GM21717 (cell line): Measurements from ENCODE around the gene MIPEP.
A peak's percentile ranks its signal among the peaks of the same experiment; 100 is the strongest.

Source experiments
- ATAC-seq: cut with Tn5 transposase; IDR thresholded peaks from one replicate; pipeline ENCODE4 v1.9.1; 2021; ENCODE audit warnings: mild to moderate bottlenecking, moderate library complexity; ENCODE audit not compliant: unreplicated experiment

Gene MIPEP

DNA sequence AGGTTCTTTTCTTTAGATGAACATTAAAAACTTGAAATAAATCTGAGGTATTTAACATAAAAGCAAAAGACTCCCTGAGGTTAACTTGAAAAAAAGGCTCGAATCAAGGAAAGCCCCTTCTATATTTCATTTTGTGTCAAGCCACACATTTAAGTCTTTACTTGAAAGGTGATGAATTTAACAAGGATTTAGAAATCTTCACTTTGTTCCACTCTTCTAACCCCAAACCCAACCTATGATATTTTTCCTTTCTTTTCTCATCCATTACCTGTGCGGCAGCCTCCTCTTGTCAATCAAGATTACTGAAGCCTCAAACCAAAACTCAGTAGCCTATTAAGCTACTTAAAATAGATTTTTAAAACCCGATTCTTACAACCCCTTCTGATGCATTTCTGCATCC, 33.8 kb downstream of the MIPEP start:
- no peak for ATAC-seq

DNA sequence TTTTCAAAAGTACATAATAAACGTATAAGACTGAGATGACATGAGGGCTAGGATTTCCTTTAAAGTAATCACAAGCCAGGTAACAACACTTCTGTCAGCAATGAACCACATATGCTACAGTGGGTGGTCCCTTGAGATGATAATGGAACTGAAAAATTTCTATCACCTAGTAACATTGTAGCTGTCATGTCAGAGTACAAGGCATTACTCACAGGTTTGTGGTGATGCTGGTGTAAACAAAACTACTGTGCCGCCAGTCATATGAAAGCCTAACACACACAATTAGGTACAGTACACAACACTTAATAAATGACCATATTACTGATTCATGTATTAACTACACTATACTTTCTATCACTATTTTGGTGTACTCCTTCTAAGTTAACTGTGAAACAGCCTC, 36.8 kb downstream of the MIPEP start:
- no peak for ATAC-seq

DNA sequence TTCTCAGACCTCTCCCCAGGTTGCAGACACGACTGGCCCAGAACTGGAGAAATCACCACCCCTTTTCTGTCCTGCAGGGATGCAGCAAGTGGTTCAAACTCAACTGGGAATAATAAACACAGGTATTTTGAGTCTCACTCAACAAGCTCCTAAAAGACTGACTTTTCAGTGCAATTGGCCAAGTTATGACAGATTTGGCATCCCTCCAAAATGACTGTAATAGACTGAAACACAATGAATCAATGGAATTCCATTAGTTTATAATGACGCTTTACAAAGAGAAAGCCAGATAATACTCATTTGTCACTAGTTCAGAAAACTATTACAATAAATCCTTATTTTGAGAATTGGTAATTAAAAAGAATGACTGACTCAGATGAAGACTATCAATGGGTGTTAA, 38.1 kb downstream of the MIPEP start:
- ATAC-seq: no peak

DNA sequence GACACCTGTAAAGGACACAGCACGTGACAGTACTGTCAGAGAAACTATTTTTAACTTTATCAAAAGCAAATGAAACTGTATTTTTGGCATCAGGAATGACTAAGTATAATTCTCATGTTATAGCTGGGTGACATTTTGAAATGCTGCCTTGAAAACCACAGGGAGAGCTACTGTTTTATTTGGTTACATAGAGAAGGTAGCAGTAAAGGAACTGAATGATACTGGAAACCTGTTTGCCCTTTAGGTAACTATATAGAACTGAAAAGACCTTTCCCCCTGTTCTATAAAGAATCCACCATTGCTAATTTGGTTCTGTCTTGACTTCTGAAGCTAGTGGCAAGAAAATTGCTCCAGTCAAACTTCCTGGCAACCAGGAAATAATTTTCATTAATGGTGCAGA, 39.1 kb downstream of the MIPEP start:
- ATAC-seq: no peak

DNA sequence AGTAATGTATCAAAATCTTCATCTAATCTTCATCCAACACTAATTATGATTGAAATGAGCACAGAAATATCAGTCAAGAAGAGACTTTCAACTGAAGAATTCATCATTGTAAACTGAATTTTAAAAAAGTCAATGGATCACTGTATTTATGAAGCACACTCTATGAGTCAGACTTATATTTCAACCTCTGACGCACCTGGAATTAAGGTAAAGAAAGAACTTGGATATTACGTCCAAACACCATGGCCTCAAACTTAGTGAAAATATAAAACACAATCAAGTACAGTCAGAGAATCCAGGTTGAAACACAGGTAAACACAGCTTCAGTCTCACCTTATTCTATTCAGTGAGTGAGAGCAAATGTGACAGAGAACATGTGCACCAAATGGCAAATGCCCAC, 39.5 kb downstream of the MIPEP start:
- ATAC-seq: no peak

DNA sequence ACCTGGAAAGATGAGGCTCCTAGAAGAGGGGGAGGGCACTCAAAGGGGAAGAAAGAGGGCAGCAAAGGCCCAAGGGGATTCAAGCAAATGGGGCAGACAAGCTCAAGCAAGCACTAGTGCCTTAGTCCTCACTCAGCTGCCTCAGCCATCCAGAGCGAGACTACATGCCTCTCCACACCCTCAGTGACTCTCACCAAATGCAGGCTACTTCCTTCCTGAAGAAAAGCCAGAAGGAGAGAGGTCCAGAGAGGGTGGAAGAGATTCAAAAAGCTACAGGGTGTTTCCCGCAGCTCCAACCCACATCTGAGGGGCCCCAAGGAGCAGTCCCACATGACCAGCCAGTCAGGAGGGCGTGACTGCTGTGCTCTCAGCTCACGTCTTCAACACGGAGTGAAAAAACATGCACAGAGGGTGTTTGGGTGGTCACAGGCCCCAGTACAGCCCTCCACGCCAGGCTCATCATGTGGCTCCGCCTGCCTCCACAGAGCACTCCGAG, 40.5 kb downstream of the MIPEP start:
- no peak for ATAC-seq

DNA sequence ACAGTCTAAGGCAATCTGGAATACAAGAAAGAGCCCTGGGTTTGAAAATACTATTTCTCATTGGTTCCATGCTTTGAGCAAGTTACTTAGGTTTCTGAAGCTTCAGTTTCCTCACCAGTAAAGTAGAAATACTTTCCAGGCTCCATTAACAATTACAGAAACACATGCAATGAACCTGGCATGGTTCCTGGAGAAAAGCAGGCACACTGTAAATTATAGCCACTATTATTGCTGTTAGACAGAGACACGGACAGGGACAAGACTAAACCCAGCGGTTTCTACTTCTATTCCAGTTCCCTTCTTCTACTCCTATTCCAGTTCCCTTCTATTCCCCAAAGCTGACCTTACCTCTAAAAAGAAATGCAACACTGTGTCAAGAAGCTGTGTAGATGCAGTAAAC, 41.2 kb downstream of the MIPEP start:
- ATAC-seq: no peak

DNA sequence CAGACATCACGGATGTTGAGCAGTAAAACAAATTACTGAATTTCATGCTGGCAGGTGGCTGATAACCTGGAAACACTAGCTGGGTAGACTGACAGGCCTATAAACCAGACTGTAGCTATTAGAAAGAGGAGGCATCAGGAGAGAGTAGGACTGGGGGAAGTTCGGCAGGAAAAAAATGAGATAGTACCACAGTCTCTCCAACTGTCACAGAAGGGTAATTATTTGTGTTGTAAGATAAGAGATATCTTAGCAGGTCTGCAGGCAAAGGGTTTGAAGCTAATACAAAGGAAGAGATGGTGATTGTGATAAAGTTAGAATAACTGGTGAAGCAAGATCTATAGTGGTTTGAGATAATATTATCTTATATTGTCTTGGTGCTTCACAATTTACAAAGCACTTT, 41.7 kb downstream of the MIPEP start:
- ATAC-seq: no peak

DNA sequence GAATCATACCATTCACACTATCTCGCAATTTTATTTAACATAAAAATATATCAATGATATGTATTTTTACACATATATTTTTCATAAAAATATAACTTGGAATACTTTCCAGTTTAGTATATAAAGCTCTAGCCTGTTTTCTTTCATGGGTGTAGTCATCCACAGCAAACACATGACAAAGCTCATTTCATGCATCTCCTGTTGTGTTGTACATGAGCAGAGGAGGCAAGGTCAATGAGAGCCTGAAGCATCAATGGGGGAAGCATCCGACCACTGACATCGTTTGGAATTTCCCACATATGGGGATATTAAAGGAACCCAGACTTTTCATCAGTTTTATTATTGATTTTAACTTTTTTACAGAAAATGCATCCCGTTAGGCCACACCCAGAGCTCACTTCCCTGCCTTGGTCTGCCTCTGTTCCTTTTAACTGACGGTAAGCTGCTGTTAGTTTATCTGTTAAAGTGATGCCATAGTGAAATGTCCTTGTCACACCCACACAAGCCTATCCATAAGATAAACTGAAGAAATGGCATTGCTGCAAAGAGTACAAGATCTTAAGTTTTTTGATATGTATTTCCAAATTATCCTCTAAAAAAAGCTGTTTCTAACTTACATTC, 44.0 kb downstream of the MIPEP start:
- peak; percentile 31 for ATAC-seq

DNA sequence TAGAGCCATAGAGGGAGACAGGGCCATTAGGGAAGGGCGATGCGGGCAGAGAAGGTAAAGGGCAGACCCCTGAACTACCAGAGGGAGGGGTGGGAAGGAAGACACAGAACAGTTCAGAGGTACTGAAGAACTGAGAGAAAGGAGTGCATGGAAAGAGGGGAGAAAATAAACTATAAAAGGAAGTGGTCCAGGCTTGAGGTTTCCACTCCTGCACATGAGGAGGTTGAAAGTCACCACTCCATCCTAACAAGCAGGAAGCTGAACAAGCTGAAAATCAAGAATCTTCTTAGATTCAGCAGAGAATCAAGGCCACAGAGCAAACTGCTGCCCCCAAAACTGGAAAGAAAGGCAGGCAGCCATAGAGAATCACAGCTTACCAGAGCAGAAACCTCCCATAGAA, 45.1 kb downstream of the MIPEP start:
- no peak for ATAC-seq

DNA sequence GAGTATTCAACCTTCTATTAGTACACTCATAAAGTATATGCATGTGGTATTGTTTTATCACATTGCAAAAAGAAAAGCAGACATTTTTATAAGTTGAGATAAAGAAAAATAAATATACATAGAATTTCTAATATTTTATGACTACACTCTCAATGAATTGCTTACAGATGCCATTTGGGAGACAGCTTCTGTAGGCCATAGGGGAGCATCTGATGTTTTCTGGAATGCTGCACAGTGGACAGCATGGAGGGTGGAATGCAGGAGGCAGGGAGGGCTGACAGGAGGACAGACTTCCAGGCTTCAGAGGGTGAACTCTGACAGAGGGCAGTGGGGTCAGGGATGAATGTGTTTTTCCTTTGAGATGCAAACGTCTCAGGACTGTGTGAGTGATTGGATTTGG, 45.8 kb downstream of the MIPEP start:
- ATAC-seq: no peak

DNA sequence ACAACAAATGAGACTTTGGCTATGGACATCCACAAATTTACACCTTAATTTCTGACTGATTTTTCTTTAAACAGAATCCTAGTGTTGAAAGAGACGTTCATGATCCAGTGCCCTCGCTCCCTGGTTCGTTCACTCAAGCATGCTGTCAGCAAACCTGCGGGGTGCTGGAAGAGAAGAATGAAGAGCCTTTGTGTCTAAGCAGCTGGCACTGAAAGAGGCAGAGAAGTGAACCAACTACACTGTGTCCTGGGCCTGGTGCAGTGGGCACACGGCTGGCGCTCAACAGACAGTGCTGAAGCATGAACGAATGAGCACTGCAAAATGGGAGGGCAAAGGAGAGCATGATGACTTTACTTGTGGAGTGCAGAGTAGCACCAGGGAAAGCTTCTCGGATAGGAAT, 46.8 kb downstream of the MIPEP start:
- ATAC-seq: no peak

DNA sequence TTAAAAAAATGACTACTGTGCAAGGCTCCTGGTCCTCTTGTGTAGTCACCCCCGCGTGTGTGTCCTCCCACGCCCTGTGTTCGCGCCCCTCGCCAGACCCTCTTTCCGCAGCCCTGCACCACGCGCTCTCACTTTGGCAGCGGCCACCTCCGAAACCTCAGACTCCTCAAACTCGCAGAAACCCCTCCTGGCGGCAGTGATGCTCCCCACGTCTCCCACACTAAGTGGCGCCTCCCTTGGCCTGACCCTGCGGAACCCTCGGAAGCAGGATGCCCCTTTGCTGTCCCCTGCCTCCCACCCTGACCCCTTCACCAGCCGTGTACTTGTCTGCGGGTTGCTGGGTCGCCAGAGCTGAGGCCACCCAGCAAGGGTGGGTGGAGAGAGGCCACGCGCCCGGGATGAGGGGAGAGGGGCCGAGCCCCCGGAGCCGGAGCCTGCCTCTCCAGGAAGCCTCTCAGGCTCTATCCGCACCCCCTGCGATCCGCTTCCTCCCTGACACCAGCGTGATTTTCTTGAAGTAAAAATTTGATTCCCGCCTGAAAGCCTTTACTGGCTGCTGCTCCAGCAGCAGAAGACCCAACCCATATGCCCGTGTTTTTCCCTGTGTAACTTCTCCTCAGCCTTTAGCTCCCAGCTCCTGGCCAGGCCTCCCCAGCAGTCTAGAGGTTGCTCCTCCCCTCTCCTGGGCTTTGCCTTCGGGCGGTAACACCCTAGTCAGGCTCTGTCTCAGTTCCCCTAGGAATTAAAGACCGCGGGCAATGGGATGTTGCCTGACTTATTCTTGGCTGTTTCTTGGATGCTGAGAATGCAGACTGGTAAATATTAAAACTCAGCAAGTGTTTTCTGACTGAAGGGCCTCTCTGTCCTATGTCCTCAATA, 55.2 kb downstream of the MIPEP start:
- no peak for ATAC-seq

DNA sequence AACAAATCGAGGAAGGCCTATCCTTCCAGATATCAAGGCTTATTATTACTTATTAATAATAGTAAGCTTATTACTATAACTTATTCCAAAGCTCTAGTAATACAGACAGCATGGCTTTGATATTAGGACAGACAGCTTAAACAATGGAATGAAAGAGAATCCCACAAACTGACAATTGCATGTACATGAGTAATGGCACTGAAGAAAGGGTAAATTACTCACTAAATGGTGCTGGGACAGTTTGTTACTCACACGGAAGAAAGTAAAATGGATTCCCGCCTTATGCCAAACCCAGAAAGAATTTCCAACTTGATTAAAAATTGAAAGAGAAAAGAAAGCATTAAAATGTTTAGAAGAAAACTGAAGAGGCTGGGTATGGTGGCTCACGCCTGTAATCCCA, 60.3 kb downstream of the MIPEP start:
- no peak for ATAC-seq

DNA sequence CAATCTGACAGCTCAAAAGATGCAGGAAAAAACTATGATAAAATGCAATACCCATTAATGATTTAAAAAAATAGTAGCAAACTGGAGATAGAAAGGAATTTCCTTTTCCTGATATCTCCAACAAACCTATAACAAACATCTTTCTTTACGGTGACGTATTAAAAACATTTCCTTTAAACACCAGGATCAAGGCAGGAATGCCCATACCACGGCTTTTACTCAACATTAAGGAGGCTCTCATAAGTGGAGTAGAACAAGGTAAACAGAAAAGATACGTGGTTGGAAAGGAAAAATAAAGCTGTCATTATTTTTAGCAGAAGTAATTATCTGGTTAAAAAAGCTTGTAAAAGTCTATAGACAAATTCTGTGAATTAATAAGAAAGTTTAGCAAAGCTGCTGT, 61.1 kb downstream of the MIPEP start:
- no peak for ATAC-seq

DNA sequence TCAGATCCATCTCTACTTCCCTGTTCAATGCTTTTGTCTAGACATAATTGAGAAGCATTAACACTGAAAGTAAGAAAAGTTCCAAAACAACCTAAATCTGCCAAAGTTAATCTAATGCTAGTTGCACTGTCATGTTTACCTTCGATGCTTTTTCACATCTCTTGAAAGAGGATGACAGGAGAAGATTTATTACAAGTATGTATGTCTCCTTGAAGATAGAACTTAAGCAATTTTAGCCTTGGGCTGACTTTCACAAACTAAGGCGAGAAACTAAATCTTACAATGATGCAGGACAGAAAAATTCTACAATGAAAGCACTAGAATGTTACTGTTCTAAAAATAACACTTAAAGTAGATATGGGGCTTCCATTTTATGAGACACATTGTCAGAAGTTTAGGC, 64.0 kb downstream of the MIPEP start:
- no peak for ATAC-seq

DNA sequence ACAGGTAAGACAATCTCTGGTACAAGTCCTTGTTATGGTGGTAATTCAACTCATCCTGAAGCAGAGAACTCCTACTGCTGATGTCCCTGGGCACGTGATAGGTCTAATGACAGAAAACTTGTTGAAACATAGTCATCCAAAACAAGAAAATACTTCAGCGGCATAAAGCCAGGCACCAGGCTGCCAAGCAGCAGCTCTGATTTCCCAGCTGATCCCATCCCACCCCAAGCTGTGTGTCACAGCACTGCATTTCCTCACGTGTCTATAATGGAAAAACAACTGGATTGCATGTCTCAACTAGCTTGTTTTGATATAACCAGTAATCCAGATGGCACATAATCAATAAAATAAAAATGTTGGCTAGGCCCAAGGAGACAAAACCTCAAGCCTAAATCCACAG, 64.8 kb downstream of the MIPEP start:
- ATAC-seq: no peak

DNA sequence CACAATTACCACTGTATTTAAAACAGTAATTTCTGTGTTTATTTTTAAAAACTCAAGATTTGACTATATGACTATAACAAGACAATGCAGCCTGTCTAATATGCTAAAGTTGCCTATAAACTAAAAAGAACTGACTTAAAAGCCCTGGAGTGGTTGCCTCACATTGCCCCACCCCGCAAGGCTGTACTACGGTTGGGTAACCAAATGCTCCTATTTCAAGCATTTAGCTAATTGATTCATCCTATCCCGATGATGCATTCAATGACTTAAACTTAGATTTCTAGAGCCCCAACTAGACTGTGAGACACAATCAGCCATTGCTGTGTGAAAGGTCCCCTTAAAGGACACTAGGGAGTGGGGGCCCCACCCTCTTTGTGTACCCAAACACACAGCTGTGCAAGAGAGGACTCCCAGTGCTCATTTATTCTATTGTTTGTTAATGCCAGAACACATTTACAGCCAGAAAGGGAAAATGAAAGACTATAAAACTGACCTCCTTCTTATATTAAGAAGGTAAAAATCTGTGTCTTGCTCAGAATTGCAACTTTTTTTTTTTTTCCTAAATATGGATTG, 66.9 kb downstream of the MIPEP start:
- ATAC-seq: no peak

DNA sequence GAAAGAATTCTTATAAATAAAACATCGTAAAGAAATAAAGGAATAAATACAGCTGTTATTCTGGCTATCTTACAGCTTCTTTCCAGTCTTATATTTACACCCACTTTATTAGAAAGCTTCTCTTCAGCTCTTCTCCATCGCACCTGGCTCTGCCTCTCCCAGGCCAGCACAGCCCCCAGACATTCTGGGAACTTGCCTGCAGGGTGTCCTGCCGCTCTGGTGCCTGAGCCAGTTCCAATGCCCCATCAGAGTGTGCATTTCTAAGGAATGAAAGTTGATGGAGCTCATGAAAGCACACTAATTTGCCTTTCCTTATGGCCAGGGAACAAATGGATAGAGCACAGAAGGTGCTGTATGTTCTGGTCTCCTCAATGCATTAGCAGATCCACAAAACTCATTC, 68.7 kb downstream of the MIPEP start:
- no peak for ATAC-seq

DNA sequence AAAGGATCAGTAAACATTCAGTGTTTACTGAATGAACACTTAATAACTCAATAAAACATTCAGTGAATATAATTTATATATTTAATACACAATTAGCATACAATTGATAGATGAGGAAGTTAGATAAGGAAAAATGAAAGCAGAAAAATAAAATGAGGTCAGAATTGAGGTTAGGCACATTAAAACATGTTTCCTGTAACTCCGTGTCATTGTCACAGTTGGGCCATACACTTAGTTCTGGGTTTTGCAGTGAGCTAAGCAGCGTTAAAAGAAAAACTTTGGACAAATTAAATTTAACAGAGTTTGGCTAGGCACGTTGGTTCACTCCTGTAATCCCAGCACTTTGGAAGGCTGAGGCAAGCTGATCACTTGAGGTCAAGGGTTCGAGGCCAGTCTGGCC, 71.4 kb downstream of the MIPEP start:
- ATAC-seq: no peak

DNA sequence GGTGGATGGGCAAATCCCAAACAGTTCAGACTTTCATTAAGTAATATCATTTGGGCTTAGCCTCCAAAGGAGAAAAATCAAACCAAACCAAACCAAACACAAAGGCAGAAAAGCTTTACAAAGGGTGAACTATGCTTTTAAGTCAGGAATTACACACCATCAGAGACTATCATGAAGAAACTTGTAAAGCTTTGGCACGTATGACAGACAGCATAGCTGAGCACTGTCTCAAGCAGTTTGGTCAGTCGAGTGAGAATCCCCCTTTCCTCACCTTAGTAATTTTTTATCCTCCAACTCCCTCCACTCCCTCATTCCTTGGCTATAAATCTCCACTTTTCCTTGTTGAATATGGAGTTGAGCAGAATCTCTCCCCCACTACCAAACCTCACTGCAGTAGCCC, 72.1 kb downstream of the MIPEP start:
- no peak for ATAC-seq

DNA sequence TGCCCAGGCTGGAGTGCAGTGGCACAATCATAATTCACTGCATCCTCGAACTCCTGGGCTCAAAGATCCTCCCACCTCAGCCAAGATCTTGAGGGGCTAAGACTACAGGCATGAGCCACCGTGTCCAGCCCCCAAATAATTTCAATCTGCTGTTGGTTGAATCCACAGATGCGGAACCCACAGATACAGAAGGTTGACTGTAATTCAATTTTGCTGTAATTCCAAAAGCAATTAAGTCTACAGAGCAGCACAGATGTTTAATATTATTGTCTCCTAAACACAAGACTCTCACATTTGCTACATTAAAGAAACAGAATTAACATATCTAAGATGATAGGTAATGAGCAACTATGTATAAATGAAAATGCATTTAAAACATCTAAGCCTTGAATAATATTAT, 75.6 kb downstream of the MIPEP start:
- no peak for ATAC-seq
